Subcutaneous adipose tissue (tissue), 4 donors: ENCODE measurements around the gene RNF152. TPM values are rescaled to one million over a fixed set of nuclear protein-coding genes. Genes with fewer than 3 reads are reported as not detected.

Source experiments
- CTCF ChIP-seq: fragments of 450-650 bp; IDR thresholded peaks from one replicate; pipeline ENCODE4 v1.5.1; 2016; ENCODE audit warnings: low read depth, mild to moderate bottlenecking, control low read depth, antibody characterized with exemption, moderate library complexity
- total RNA-seq, 4 donors: library from RNA; depleted of rRNA; stranded (reverse); fragments of >200 nt; gene quantifications; one replicate each; pipeline ENCODE4 v1.1.0, GENCODE V29; 2016

Gene RNF152
- total RNA-seq, 4 donors from 2014 or later = 11.7 to 19.6 (median 17.0) TPM

- no peak for TF ChIP-seq CTCF
These were observed 31.4 kb downstream of the RNF152 start for GRCh38 chr18:61861372-61861771.

- no peak for TF ChIP-seq CTCF
These were observed 32.5 kb downstream of the RNF152 start for GRCh38 chr18:61860302-61860701.

- no peak for TF ChIP-seq CTCF
These were observed 33.7 kb downstream of the RNF152 start for GRCh38 chr18:61859113-61859512.

GRCh38 chr18:61856678-61857077, 36.1 kb downstream of the RNF152 start:
- TF ChIP-seq CTCF = no peak

- TF ChIP-seq CTCF = no peak
These were observed 37.1 kb downstream of the RNF152 start for GRCh38 chr18:61855449-61856378.

- no peak for TF ChIP-seq CTCF
These were observed 38.0 kb downstream of the RNF152 start for GRCh38 chr18:61854578-61855448.

- no peak for TF ChIP-seq CTCF
These were observed 39.0 kb downstream of the RNF152 start for GRCh38 chr18:61853855-61854254.
